Stimulated activated naive CD8-positive, alpha-beta T cell treated with anti-CD3 and anti-CD28 coated beads, Interleukin-15, amount 100 ng/mL, for 72 hours (primary cell): ENCODE measurements around the gene CHAF1B.
"Not testable (repeated sequence)": the region's sequence is repeated elsewhere in the genome, so short reads cannot be mapped to it uniquely, and the experiment has no call there.

Experiments used
- ATAC-seq: fragments of 150-1000 bp; cut with Tn5 transposase; 2 replicates; pipeline ENCODE4 v1.10.0; 2021; ENCODE audit warnings: mild to moderate bottlenecking, moderate library complexity
- DNase-seq, 2 donors: peaks; one replicate each; pipeline ENCODE4 v3.0.0; 2021 to 2022
- H3K27ac Mint-ChIP-seq, 2 donors: one replicate each; pipeline ENCODE4 v1.8.0; 2022; ENCODE audit warnings: mild to moderate bottlenecking in 2 of 2, mixed read lengths in 2 of 2, moderate library complexity in 2 of 2
- H3K27me3 Mint-ChIP-seq: one replicate; pipeline ENCODE4 v1.8.0; 2022; ENCODE audit warnings: mixed read lengths
- H3K4me1 Mint-ChIP-seq: one replicate; pipeline ENCODE4 v1.8.0; 2022; ENCODE audit warnings: mild to moderate bottlenecking, mixed read lengths
- H3K4me3 Mint-ChIP-seq, 2 donors: one replicate each; pipeline ENCODE4 v1.8.0; 2022; ENCODE audit warnings: mild to moderate bottlenecking in 2 of 2, mixed read lengths in 2 of 2, moderate library complexity in 1 of 2
- H3K9me3 Mint-ChIP-seq, 2 donors: one replicate each; pipeline ENCODE4 v1.8.0; 2022; ENCODE audit warnings: mixed read lengths in 2 of 2

The CHAF1B gene

DNA sequence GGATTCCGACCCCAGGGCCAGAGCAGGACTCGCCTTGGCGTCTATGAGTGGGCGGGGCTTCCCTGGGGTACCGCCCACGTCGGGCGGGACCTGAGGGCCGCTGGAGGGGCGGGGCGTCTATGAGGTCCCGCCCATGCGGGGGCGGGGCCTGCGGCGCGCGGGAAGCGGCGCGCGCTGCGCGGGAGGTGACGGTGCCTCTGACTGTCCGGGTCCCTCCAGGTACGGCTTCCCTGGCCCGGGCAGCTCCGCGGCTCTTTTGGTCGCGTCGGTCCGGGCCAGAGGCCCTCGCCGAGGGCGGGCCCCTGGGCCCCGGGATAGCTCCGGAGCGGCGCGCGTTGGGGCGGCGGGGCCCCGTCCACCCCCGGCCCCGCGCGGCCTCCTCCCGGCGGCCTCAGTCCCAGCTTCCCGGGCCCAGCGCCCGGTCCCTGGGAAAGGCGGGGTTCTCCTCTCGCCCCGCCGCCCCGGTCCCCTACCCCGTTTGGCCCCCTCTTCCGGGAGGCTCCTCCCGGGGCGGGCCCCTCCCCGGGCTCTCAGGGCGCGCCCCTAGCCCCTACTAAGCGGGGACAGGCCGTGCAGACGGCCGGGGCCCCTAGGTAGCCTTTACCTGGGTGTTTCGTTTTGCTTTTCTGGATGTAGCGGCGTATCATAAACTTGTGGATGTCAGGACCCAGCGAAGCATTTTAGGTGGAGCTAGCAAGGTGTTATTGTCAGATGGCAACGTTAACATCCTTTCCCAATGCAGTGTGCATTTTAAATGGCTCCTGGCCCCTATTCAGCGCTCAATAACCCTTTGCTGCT, at the start of gene CHAF1B:
CHAF1B (plus strand) TSS at position 160 of the 798 bp plus-strand sequence. CDS start 745 bp downstream, outside the sequence.
- ATAC-seq: peak; percentile 95
- Mint-ChIP-seq H3K27ac (peak within 1 kb of the TSS; percentile 88 to 89), H3K4me1 (peaks cover 32% of the 10 kb centered on the region), H3K4me3 (peak within 1 kb of the TSS; percentile 77 to 79), H3K27me3 (no peaks in the 10 kb centered on the region), H3K9me3 (no peaks in the 10 kb centered on the region)
- DNase-seq: peak; percentile 86 to 89

- no peak for ATAC-seq
- no peaks in the 10 kb centered on the region for H3K27me3 Mint-ChIP-seq
Observed at GRCh38 chr21:36337099-36337509, 48.1 kb upstream of the CHAF1B start.

GRCh38 chr21:36338975-36339374, 46.2 kb upstream of the CHAF1B start:
- ATAC-seq: no peak
- H3K4me3 Mint-ChIP-seq: no peak overlapping the region
- H3K27ac Mint-ChIP-seq: no peak overlapping the region
- no peaks in the 10 kb centered on the region for H3K9me3 Mint-ChIP-seq
- H3K4me1 Mint-ChIP-seq: no peaks in the 10 kb centered on the region
- H3K27me3 Mint-ChIP-seq: no peaks in the 10 kb centered on the region
- DNase-seq: no peak

More at GRCh38 chr21:36337099-36337509, 48.1 kb upstream of the CHAF1B start:
- no peak for DNase-seq
- Mint-ChIP-seq H3K27ac (no peak overlapping the region), H3K4me1 (no peaks in the 10 kb centered on the region), H3K4me3 (no peak overlapping the region), H3K9me3 (no peaks in the 10 kb centered on the region)

GRCh38 chr21:36342581-36342980, 42.6 kb upstream of the CHAF1B start:
- ATAC-seq, H3K4me1 Mint-ChIP-seq, H3K4me3 Mint-ChIP-seq, DNase-seq, H3K9me3 Mint-ChIP-seq, H3K27ac Mint-ChIP-seq, H3K27me3 Mint-ChIP-seq: not testable (repeated sequence)

DNA sequence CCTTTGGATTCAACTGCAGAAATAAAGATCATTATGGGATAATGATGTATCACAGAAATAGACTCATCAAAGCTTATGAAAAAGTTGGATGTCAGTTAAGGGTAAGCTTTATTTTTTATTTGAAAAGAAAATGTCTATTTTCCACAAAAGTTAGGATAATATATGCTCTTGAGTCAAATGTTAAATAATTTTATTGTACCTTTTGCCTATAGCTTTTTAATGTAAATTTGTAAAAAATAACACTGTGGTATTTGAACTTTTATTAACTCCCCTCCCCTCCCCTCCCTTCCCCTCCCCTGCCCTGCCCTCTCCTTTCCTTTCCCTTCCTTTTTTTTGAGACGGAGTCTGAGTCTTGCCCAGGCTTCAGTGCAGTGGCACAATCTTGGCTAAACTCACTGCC, 40.3 kb upstream of the CHAF1B start:
- ATAC-seq: no peak
- Mint-ChIP-seq H3K27ac (peak overlapping the region in 1 of 2 donors; percentile 63), H3K9me3 (no peaks in the 10 kb centered on the region), H3K4me1 (peaks cover 6% of the 10 kb centered on the region), H3K27me3 (no peaks in the 10 kb centered on the region), H3K4me3 (no peak overlapping the region)
- no peak for DNase-seq

- no peak for ATAC-seq
- no peak overlapping the region for H3K4me3 Mint-ChIP-seq
- H3K4me1 Mint-ChIP-seq: peaks cover 6% of the 10 kb centered on the region
- H3K27me3 Mint-ChIP-seq: no peaks in the 10 kb centered on the region
- DNase-seq: no peak
- H3K9me3 Mint-ChIP-seq: no peaks in the 10 kb centered on the region
- peak overlapping the region in 1 of 2 donors; percentile 6 for H3K27ac Mint-ChIP-seq
Observed at GRCh38 chr21:36347278-36347961, 37.8 kb upstream of the CHAF1B start.

- ATAC-seq (no peak), DNase-seq (no peak)
- Mint-ChIP-seq H3K27me3 (no peaks in the 10 kb centered on the region), H3K4me1 (peaks cover 6% of the 10 kb centered on the region), H3K27ac (no peak overlapping the region), H3K9me3 (no peaks in the 10 kb centered on the region), H3K4me3 (no peak overlapping the region)
Observed at GRCh38 chr21:36347962-36348328, 37.2 kb upstream of the CHAF1B start.

DNA sequence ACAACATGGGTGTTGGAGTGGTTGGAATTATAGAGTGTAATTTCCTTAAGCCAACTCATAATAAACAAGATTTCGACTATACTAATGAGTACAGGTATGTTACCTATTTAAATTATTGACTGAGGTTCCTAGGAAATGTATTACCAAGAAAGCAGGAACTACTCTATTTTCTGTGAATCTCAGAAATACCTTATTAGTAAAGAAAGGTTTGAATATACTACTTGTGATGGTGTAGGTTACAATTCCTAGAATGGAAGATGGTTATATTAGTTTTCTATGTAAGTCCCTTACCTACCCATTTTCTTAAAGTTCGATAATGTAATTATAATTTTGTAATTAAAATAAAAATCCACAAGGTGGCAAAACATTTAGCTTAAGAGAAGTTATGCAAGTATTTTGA, 35.9 kb upstream of the CHAF1B start:
- peaks cover 6% of the 10 kb centered on the region for H3K4me1 Mint-ChIP-seq
- no peaks in the 10 kb centered on the region for H3K9me3 Mint-ChIP-seq
- no peaks in the 10 kb centered on the region for H3K27me3 Mint-ChIP-seq
- no peak for ATAC-seq
- no peak overlapping the region for H3K4me3 Mint-ChIP-seq
- no peak for DNase-seq
- peak overlapping the region in 1 of 2 donors; percentile 84 for H3K27ac Mint-ChIP-seq

GRCh38 chr21:36350282-36350910, 34.8 kb upstream of the CHAF1B start:
- DNase-seq (no peak), ATAC-seq (no peak)
- H3K27ac Mint-ChIP-seq: peak overlapping the region in 1 of 2 donors; percentile 71
- no peaks in the 10 kb centered on the region for H3K27me3 Mint-ChIP-seq
- H3K4me1 Mint-ChIP-seq: peaks cover 6% of the 10 kb centered on the region
- H3K9me3 Mint-ChIP-seq: no peaks in the 10 kb centered on the region
- no peak overlapping the region for H3K4me3 Mint-ChIP-seq

GRCh38 chr21:36354918-36355680, 30.1 kb upstream of the CHAF1B start:
- Mint-ChIP-seq H3K9me3 (no peaks in the 10 kb centered on the region), H3K4me1 (no peaks in the 10 kb centered on the region), H3K27me3 (no peaks in the 10 kb centered on the region), H3K27ac (no peak overlapping the region), H3K4me3 (no peak overlapping the region)
- ATAC-seq: no peak
- no peak for DNase-seq

DNA sequence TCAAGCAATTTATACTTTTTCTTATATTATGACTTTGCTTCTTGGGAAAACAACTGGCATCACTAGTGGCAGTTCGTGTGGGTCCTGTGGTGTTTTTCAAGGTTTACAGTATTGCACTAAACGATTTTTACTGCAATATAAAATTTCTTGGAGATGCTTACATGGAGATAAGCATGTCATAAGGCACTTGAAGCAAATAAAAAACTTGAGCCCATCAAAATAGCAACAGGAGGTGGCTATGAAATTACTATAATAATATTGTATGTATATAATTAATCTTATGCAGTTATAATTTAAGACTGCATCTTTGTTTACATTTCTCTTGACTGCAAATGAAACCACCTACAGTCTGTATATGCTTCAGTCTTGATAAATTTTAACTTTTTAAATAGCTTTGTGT, 29.3 kb upstream of the CHAF1B start:
- no peak for DNase-seq
- Mint-ChIP-seq H3K9me3 (no peaks in the 10 kb centered on the region), H3K27ac (no peak overlapping the region), H3K4me3 (no peak overlapping the region), H3K4me1 (no peaks in the 10 kb centered on the region), H3K27me3 (no peaks in the 10 kb centered on the region)
- no peak for ATAC-seq

GRCh38 chr21:36359185-36359584, 26.0 kb upstream of the CHAF1B start:
- DNase-seq: no peak
- Mint-ChIP-seq H3K27ac (peak overlapping the region; percentile 77 to 84), H3K27me3 (no peaks in the 10 kb centered on the region), H3K9me3 (no peaks in the 10 kb centered on the region), H3K4me1 (no peaks in the 10 kb centered on the region), H3K4me3 (no peak overlapping the region)
- no peak for ATAC-seq

- Mint-ChIP-seq H3K9me3 (no peaks in the 10 kb centered on the region), H3K27ac (no peak overlapping the region), H3K27me3 (no peaks in the 10 kb centered on the region), H3K4me3 (no peak overlapping the region), H3K4me1 (no peaks in the 10 kb centered on the region)
- no peak for DNase-seq
- no peak for ATAC-seq
Observed at GRCh38 chr21:36369064-36369685, 16.0 kb upstream of the CHAF1B start.

DNA sequence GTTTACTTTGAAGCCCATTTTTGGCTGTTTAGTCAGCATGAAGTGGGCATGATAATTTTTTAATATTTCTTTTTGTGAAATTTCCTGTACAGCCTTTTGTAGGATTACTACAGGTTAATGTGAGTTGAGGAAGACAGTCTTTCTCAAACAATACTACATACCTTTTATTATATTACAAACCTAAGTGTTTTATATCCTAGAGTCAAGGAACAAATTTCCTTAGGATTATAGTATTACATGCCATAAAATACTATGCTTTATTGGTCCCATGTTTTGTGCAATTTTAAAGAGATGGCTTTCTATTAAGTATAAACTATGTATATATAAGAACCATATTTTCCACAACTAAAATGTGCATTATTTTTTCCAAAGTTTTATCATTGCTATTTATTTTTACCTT, 9.2 kb upstream of the CHAF1B start:
- no peak for DNase-seq
- H3K4me3 Mint-ChIP-seq: no peak overlapping the region
- ATAC-seq: no peak

GRCh38 chr21:36377391-36377842, 7.8 kb upstream of the CHAF1B start:
- Mint-ChIP-seq H3K4me3 (no peak overlapping the region), H3K4me1 (no peaks in the 10 kb centered on the region), H3K9me3 (no peaks in the 10 kb centered on the region), H3K27ac (no peak overlapping the region), H3K27me3 (no peaks in the 10 kb centered on the region)
- ATAC-seq (no peak), DNase-seq (no peak)

More for the DNA sequence above, 9.2 kb upstream of the CHAF1B start:
- Mint-ChIP-seq H3K27me3 (no peaks in the 10 kb centered on the region), H3K27ac (no peak overlapping the region), H3K9me3 (no peaks in the 10 kb centered on the region), H3K4me1 (no peaks in the 10 kb centered on the region)
